DOHH2 (cell line): Measurements from ENCODE around the gene IGSF9B.

Experiments used
- H3F3A ChIP-seq: fragments of 200-600 bp; sonication (generic), shearing (Covaris generic); 2 replicates; pipeline ENCODE4 v1.6.0; 2016; ENCODE audit warnings: antibody characterized with exemption, mild to moderate bottlenecking; ENCODE audit not compliant: control insufficient read depth, insufficient read depth
- H3K27ac ChIP-seq: fragments of 200-600 bp; sonication (generic); 2 replicates; pipeline ENCODE4 v1.5.1; 2014; ENCODE audit warnings: low read depth, mild to moderate bottlenecking, low read length, moderate library complexity
- H3K27me3 ChIP-seq: fragments of 200-600 bp; sonication (generic); 2 replicates; pipeline ENCODE4 v1.6.1; 2014; ENCODE audit warnings: mild to moderate bottlenecking, low read length, mixed read lengths; ENCODE audit not compliant: control insufficient read depth
- H3K36me3 ChIP-seq: fragments of 200-600 bp; sonication (generic); 2 replicates; pipeline ENCODE4 v1.6.1; 2014; ENCODE audit warnings: mild to moderate bottlenecking, low read length, moderate library complexity, mixed read lengths; ENCODE audit not compliant: control insufficient read depth
- H3K4me1 ChIP-seq: fragments of 200-600 bp; sonication (generic); 2 replicates; pipeline ENCODE4 v1.6.1; 2014; ENCODE audit warnings: mild to moderate bottlenecking, low read length, mixed read lengths; ENCODE audit not compliant: control insufficient read depth
- H3K4me2 ChIP-seq: fragments of 200-600 bp; sonication (generic); 2 replicates; pipeline ENCODE4 v1.6.0; 2014; ENCODE audit warnings: mild to moderate bottlenecking, low read length, moderate library complexity
- H3K4me3 ChIP-seq: fragments of 200-600 bp; sonication (generic); 2 replicates; pipeline ENCODE4 v1.5.1; 2014; ENCODE audit warnings: mild to moderate bottlenecking, low read length, mixed read lengths
- H3K79me2 ChIP-seq: fragments of 200-600 bp; sonication (generic); 2 replicates; pipeline ENCODE4 v1.6.1; 2014; ENCODE audit warnings: mild to moderate bottlenecking, low read length, mixed read lengths; ENCODE audit not compliant: control insufficient read depth
- H3K9me2 ChIP-seq: fragments of 200-600 bp; sonication (generic); replicated peaks from 2 replicates; pipeline ENCODE4 v1.6.1; 2014; ENCODE audit warnings: mild to moderate bottlenecking, low read length, mixed read lengths; ENCODE audit not compliant: control insufficient read depth
- H3K9me3 ChIP-seq: fragments of 200-600 bp; sonication (generic); 2 replicates; pipeline ENCODE4 v1.6.1; 2014; ENCODE audit warnings: antibody characterized with exemption, low read length, mixed read lengths; ENCODE audit not compliant: control insufficient read depth, insufficient read depth
- H4K20me1 ChIP-seq: fragments of 200-600 bp; sonication (generic); 2 replicates; pipeline ENCODE4 v1.6.0; 2014; ENCODE audit warnings: low read depth, mild to moderate bottlenecking, antibody characterized with exemption, low read length, moderate library complexity; ENCODE audit not compliant: control insufficient read depth, insufficient read depth
- EZH2phosphoT487 ChIP-seq: fragments of 200-600 bp; sonication (generic); IDR thresholded peaks from 2 replicates; pipeline ENCODE4 v1.6.1; 2017; ENCODE audit warnings: borderline replicate concordance, mild to moderate bottlenecking, antibody characterized with exemption, low read length, moderate library complexity, mixed read lengths
- TF ChIP-seq, protein P1 (sequence below): fragments of 200-600 bp; sonication (generic); IDR thresholded peaks from one replicate; pipeline ENCODE4 v1.5.1; 2014; ENCODE audit warnings: antibody characterized with exemption, mild to moderate bottlenecking, low read depth, low read length; ENCODE audit not compliant: poor library complexity, severe bottlenecking

Gene IGSF9B

DNA sequence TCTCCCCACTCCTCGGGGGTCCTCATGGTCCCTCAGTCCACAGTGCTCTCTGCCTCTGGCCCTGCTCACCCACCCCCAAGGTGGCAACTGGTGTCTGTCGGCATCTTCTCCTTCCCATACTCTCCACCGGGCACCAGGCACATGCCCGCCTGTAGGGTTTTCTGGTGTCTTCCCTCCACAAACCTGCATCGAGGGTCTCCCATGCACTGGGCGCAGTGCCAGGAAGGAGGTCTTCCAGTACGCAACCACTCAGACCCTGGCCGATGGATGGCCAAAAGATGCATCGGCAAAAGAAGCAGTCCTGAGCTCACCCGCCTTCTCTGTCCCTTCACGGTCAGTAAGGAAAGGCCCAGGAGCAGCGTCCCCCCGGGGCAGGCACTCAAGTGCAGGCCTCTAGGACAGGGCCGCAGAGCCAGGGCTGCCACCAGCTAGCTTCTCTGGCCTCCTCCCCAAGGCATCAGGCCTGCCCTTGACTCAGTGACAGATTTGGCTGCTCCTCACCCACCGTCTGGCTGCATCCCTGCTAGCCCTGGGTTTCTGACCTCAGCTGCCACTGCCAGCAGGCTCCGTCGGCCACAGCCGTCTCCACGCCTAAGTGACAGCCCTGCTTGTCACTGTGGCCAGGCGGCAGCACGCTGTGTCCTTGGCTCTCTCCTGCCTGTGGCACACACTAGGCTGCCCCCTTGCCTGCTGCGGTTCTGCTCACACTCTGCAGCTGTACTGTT is 32.1 kb upstream of the IGSF9B start:
- Histone ChIP-seq H3K79me2 (no peaks in the 10 kb centered on the region), H4K20me1 (no peaks in the 10 kb centered on the region), H3K4me1 (no peaks in the 10 kb centered on the region), H3K27me3 (no peaks in the 10 kb centered on the region), H3K4me2 (no peak overlapping the region), H3K9me3 (no peaks in the 10 kb centered on the region), H3K27ac (no peak overlapping the region), H3K36me3 (no peaks in the 10 kb centered on the region), H3K4me3 (no peak overlapping the region), H3F3A (no peaks in the 10 kb centered on the region), H3K9me2 (no peaks in the 10 kb centered on the region)
- no peak for TF ChIP-seq EZH2phosphoT487
- TF ChIP-seq, protein P1, sequence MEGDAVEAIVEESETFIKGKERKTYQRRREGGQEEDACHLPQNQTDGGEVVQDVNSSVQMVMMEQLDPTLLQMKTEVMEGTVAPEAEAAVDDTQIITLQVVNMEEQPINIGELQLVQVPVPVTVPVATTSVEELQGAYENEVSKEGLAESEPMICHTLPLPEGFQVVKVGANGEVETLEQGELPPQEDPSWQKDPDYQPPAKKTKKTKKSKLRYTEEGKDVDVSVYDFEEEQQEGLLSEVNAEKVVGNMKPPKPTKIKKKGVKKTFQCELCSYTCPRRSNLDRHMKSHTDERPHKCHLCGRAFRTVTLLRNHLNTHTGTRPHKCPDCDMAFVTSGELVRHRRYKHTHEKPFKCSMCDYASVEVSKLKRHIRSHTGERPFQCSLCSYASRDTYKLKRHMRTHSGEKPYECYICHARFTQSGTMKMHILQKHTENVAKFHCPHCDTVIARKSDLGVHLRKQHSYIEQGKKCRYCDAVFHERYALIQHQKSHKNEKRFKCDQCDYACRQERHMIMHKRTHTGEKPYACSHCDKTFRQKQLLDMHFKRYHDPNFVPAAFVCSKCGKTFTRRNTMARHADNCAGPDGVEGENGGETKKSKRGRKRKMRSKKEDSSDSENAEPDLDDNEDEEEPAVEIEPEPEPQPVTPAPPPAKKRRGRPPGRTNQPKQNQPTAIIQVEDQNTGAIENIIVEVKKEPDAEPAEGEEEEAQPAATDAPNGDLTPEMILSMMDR, result no peak

DNA sequence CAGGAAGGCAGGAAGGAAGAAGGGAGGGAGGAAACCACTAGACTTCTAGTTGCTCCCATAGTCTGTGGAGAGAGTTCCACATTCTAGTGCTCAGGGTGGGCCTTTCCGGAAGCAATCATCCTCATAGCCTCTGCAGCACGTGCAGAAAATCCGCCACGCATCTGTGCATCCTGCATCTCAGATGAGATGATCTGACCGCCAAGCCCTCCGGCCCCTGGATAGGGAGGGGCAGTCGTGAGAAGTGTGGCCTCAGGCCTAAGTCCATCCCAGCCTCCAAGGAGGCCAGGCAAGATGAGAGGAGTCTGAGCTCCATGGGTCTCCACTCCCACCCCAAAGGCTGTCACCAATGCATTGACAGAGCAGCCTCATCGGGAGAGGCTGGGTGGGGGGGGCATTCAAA is 30.4 kb upstream of the IGSF9B start:
- H3K27ac ChIP-seq, result no peak overlapping the region
- H3K4me1 ChIP-seq, result no peaks in the 10 kb centered on the region
- no peaks in the 10 kb centered on the region for H3K79me2 ChIP-seq
- H3K9me2 ChIP-seq, result no peaks in the 10 kb centered on the region
- TF ChIP-seq, protein P1, result no peak
- no peak for TF ChIP-seq EZH2phosphoT487
- H3K4me2 ChIP-seq, result no peak overlapping the region
- no peaks in the 10 kb centered on the region for H3K9me3 ChIP-seq
- H3K36me3 ChIP-seq, result no peaks in the 10 kb centered on the region
- H3F3A ChIP-seq, result no peaks in the 10 kb centered on the region
- H3K4me3 ChIP-seq, result no peak overlapping the region
- H3K27me3 ChIP-seq, result no peaks in the 10 kb centered on the region
- no peaks in the 10 kb centered on the region for H4K20me1 ChIP-seq

DNA sequence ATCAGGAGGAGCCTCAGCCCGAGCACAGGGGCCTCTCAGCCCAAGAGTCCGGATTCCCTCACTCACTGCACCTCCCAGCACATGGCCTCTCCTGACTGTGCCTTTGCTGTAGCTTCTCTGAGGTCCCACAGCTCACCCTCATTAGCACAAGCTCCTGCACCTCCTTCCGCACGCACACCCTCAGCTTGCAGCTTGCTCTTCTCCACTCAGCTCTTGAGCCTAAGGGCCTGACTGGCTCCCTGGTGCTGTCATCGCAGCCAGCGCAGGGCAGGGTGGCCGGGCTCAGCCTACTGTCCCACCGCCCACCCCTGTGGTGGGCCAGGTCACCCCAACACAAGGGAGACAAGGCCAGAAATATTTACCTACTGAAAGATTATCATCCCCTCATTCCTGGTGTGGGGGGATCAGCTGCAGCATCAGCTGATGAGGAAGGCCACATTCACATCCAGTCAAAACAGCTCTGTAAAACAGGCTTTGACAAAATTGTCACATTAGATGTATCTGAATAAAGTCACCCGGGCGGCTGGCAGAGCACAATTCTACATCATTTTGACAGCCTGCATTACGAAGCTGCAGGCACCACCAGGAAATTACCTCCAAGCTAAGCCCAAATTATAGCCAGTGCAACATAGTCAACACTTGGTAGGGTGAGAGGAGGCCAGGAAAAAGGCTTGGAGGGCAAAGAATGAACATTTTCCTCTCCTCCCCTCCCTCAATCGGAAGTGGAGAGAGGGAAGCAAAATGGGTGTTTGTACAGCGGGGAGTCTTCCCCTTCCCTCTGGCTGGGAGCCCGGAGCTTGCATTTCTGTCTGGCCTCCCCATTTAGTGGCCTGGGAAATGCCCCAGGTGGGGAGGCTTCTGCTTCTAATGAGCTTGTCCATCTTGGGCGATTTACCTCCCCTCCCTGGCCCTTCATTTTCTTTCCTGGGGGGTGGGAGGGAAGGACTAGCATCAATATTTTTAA is 29.5 kb upstream of the IGSF9B start:
- TF ChIP-seq, protein P1, result no peak
- no peak for TF ChIP-seq EZH2phosphoT487
- H4K20me1 ChIP-seq, result no peaks in the 10 kb centered on the region
- no peaks in the 10 kb centered on the region for H3K4me1 ChIP-seq
- no peaks in the 10 kb centered on the region for H3F3A ChIP-seq
- H3K27ac ChIP-seq, result no peak overlapping the region
- no peaks in the 10 kb centered on the region for H3K79me2 ChIP-seq
- H3K4me3 ChIP-seq, result no peak overlapping the region
- no peaks in the 10 kb centered on the region for H3K27me3 ChIP-seq
- H3K9me3 ChIP-seq, result no peaks in the 10 kb centered on the region
- H3K4me2 ChIP-seq, result no peak overlapping the region
- no peaks in the 10 kb centered on the region for H3K36me3 ChIP-seq
- no peaks in the 10 kb centered on the region for H3K9me2 ChIP-seq
